ENCODE measurements around the gene SPIN2A.
"Not testable (repeated sequence)": the region's sequence is repeated elsewhere in the genome, so short reads cannot be mapped to it uniquely, and the experiment has no call there.

- not testable (repeated sequence) for TF ChIP-seq SNAI1 (CRISPR knock-in tag; IDR thresholded peaks at IDR 0.05; ENCODE audit: borderline replicate concordance); SMARCE1 (IDR thresholded peaks at IDR 0.05; ENCODE audit: borderline replicate concordance); AHR (CRISPR knock-in tag; IDR thresholded peaks at IDR 0.05); ETV6 (CRISPR knock-in tag; conservative IDR thresholded peaks at IDR 0.05); EEA1 (CRISPR knock-in tag; IDR thresholded peaks at IDR 0.05; ENCODE audit: borderline replicate concordance); ZBTB10 (CRISPR knock-in tag; IDR thresholded peaks at IDR 0.05; ENCODE audit: borderline replicate concordance)
Measured at GRCh38 chrX:57152222-57152621, 15.0 kb upstream of the SPIN2A start.
